ENCODE data around the gene BBX. TPM values are rescaled to one million over a fixed set of nuclear protein-coding genes. Genes with fewer than 3 reads are reported as not detected.

Gene BBX
- total and polyA plus RNA-seq, 2 of the 13 experiments (the other 11 are each of a cell fraction or from before 2014, with no cell fraction given), result 13.7 to 23.2 TPM

DNA sequence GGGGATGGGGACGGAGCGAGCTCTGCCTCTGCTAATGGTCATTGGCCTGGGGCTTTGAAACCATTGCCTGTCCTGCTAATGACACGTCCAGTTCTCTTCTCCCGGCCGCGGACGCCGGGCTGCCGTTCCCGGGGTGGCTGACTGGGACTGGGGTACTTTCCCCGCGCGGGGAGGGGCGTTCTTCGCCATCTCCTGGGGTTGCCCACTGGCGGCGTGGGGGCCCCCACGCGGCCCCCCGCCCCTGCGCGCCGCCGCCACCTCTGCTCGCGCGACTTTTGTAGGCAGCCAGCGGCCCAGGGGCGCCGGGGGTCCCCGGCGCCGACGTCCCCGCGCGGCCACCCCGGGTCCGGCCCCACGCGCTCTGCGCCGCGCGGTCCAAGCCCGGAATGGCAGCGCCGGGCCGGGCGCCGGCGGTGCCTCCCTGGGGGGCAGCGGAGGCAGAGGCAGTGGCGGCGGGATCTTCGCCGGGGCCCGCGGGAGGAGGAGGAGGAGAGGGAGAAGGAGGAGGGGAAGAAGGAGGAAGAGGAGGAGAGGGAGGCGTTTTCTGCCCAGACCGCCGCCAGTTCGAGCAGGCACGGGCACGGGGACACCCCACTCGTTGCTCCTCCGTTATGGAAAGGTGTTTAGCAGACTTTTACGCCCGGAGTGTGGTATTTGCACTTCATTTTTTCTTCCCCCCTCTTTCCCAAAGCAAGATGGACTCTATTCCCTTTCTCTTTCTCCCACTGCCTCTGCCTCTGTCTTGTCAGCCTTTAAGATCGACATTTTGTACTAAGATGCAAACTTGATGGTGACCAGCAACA lies 2.3 kb downstream of the BBX start:
- peak overlapping the region; percentile 80 to 91 (median 86) for H3K4me3 ChIP-seq (replicated peaks in 1 of 3; ENCODE audit: insufficient read depth in 1 of 3, low read depth in 2 of 3, low read length in 3 of 3)
- no peaks in the 10 kb centered on the region; a peak in 3 of 5 replicates for H3K36me3 ChIP-seq (replicated peaks in 1 of 2; ENCODE audit: control insufficient read depth in 1 of 2, insufficient read depth in 2 of 2, low read length in 2 of 2)
- no peaks in the 10 kb centered on the region for H4K20me1 ChIP-seq (ENCODE audit: insufficient read depth, low read length)
- no peaks in the 10 kb centered on the region for H3K9me3 ChIP-seq (ENCODE audit: low read length)
- DNase-seq (ENCODE audit: low spot score) (peak; percentile 41), ATAC-seq (peak; percentile 5; the same call in 1 of the 3 replicates), FAIRE-seq (no peak)
- H3K27ac ChIP-seq (ENCODE audit: extremely low read length, insufficient read depth, low read length), result peak overlapping the region; percentile 42
- no peak overlapping the region for H2AFZ ChIP-seq (ENCODE audit: low read length)
- H3K9ac ChIP-seq (ENCODE audit: insufficient read depth, low read depth, low read length), result peak overlapping the region; percentile 77
- H3K4me1 ChIP-seq (ENCODE audit: insufficient read depth, low read length), result peaks cover 22% of the 10 kb centered on the region
- no TSS peak for BruUV-seq (replicated peaks)
- H3K27me3 ChIP-seq (ENCODE audit: control insufficient read depth in 1 of 2, insufficient read depth in 2 of 2, low read length in 2 of 2), result no peaks in the 10 kb centered on the region; a peak in 1 of 5 replicates
- in situ Hi-C loops (cut with HindIII; ENCODE audit: extremely low pct_ligation_motif_present, low pct_unique_long_range_greater_than_20kb) (loop anchor here (25.0 kb wide), 1 partner anchor 288 kb away; no protein-coding TSS in a partner anchor), intact Hi-C loops (cut with micrococcal nuclease; ENCODE audit: unreplicated experiment) (no loop called here)
- ChIA-PET CTCF (ENCODE audit: low intra/inter-chr PET ratio, low total read pairs) (no interaction called here), POLR2A (interaction anchor here (1.4 kb wide), 1 partner anchor 55 kb away, joined by 3 read pairs; no protein-coding TSS in a partner anchor)
- peaks cover 31% of the 10 kb centered on the region for H3K79me2 ChIP-seq (ENCODE audit: insufficient read depth, low read length)
- 2% methylated on average over 20 of the region's 70 CpGs for WGBS (ENCODE audit: low lambda C conversion rate)
- H3K4me2 ChIP-seq (ENCODE audit: low read depth, low read length), result peak overlapping the region; percentile 88
- TF ChIP-seq NFYB (CRISPR knock-in tag; IDR thresholded peaks at IDR 0.05) (no peak), ATF7-NPFF (CRISPR knock-in tag; IDR thresholded peaks at IDR 0.05; ENCODE audit: low read depth) (no peak), ZNF607 (CRISPR knock-in tag; IDR thresholded peaks at IDR 0.05; ENCODE audit: borderline replicate concordance) (no peak), ZNF317 (CRISPR knock-in tag; IDR thresholded peaks at IDR 0.05) (no peak), HNRNPL (IDR thresholded peaks at IDR 0.05; ENCODE audit: low read depth, low read length) (no peak), NR2F1 (CRISPR knock-in tag; IDR thresholded peaks at IDR 0.05) (no peak), CBX5 (CRISPR knock-in tag; IDR thresholded peaks at IDR 0.05; ENCODE audit: borderline replicate concordance) (no peak), NCOR1 (IDR thresholded peaks at IDR 0.05; ENCODE audit: borderline replicate concordance, low read length) (no peak), ZNF383 (CRISPR knock-in tag; IDR thresholded peaks at IDR 0.05; ENCODE audit: borderline replicate concordance) (no peak), SRSF4 (IDR thresholded peaks at IDR 0.05; ENCODE audit: low read depth, low read length, poor library complexity, severe bottlenecking) (no peak)
- TF ChIP-seq, protein P1, sequence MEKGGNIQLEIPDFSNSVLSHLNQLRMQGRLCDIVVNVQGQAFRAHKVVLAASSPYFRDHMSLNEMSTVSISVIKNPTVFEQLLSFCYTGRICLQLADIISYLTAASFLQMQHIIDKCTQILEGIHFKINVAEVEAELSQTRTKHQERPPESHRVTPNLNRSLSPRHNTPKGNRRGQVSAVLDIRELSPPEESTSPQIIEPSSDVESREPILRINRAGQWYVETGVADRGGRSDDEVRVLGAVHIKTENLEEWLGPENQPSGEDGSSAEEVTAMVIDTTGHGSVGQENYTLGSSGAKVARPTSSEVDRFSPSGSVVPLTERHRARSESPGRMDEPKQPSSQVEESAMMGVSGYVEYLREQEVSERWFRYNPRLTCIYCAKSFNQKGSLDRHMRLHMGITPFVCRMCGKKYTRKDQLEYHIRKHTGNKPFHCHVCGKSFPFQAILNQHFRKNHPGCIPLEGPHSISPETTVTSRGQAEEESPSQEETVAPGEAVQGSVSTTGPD (CRISPR knock-in tag; IDR thresholded peaks at IDR 0.05), result no peak
- TF ChIP-seq, protein P2, sequence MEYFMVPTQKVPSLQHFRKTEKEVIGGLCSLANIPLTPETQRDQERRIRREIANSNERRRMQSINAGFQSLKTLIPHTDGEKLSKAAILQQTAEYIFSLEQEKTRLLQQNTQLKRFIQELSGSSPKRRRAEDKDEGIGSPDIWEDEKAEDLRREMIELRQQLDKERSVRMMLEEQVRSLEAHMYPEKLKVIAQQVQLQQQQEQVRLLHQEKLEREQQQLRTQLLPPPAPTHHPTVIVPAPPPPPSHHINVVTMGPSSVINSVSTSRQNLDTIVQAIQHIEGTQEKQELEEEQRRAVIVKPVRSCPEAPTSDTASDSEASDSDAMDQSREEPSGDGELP (IDR thresholded peaks at IDR 0.05; ENCODE audit: borderline replicate concordance, low read depth), result no peak
- TF ChIP-seq, protein P3, sequence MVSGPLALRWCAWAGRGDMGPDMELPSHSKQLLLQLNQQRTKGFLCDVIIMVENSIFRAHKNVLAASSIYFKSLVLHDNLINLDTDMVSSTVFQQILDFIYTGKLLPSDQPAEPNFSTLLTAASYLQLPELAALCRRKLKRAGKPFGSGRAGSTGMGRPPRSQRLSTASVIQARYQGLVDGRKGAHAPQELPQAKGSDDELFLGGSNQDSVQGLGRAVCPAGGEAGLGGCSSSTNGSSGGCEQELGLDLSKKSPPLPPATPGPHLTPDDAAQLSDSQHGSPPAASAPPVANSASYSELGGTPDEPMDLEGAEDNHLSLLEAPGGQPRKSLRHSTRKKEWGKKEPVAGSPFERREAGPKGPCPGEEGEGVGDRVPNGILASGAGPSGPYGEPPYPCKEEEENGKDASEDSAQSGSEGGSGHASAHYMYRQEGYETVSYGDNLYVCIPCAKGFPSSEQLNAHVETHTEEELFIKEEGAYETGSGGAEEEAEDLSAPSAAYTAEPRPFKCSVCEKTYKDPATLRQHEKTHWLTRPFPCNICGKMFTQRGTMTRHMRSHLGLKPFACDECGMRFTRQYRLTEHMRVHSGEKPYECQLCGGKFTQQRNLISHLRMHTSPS (CRISPR knock-in tag; IDR thresholded peaks at IDR 0.05; ENCODE audit: low read depth), result no peak
- TF ChIP-seq, protein P4, sequence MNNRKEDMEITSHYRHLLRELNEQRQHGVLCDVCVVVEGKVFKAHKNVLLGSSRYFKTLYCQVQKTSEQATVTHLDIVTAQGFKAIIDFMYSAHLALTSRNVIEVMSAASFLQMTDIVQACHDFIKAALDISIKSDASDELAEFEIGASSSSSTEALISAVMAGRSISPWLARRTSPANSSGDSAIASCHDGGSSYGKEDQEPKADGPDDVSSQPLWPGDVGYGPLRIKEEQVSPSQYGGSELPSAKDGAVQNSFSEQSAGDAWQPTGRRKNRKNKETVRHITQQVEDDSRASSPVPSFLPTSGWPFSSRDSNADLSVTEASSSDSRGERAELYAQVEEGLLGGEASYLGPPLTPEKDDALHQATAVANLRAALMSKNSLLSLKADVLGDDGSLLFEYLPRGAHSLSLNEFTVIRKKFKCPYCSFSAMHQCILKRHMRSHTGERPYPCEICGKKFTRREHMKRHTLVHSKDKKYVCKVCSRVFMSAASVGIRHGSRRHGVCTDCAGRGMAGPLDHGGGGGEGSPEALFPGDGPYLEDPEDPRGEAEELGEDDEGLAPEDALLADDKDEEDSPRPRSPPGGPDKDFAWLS (CRISPR knock-in tag; IDR thresholded peaks at IDR 0.05; ENCODE audit: borderline replicate concordance), result no peak
- TF ChIP-seq, protein P5, sequence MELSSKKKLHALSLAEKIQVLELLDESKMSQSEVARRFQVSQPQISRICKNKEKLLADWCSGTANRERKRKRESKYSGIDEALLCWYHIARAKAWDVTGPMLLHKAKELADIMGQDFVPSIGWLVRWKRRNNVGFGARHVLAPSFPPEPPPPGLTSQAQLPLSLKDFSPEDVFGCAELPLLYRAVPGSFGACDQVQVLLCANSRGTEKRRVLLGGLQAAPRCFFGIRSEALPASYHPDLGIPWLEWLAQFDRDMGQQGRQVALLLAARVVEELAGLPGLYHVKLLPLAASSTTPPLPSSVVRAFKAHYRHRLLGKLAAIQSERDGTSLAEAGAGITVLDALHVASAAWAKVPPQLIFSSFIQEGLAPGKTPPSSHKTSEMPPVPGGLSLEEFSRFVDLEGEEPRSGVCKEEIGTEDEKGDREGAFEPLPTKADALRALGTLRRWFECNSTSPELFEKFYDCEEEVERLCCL (CRISPR knock-in tag; IDR thresholded peaks at IDR 0.05; ENCODE audit: borderline replicate concordance), result no peak
